Lung (tissue), 12 donors: ENCODE data around the gene PAK2. TPM values are rescaled to one million over a fixed set of nuclear protein-coding genes. Genes with fewer than 3 reads are reported as not detected.

ENCODE experiments used
- ATAC-seq: fragments of 200-7000 bp; cut with Tn5 transposase; one replicate; pipeline ENCODE4 v1.9.1; 2020; ENCODE audit warnings: moderate number of reproducible peaks; ENCODE audit not compliant: insufficient read depth, low FRiP score
- DNase-seq, 3 donors: peaks; one replicate each; pipeline ENCODE4 v3.0.0-alpha.2; 2013 to 2017
- H3K27ac ChIP-seq, 2 donors: one replicate each; pipeline ENCODE4 v1.5.1; 2013; ENCODE audit warnings: mild to moderate bottlenecking in 2 of 2, moderate library complexity in 2 of 2, control low read depth in 1 of 2, inconsistent platforms in 1 of 2, low read depth in 1 of 2, low read length in 1 of 2
- H3K27me3 ChIP-seq, 3 donors: one replicate each; pipeline ENCODE4 v1.5.1; 2013; ENCODE audit warnings: low read length in 2 of 3; ENCODE audit not compliant: control insufficient read depth in 3 of 3, insufficient read depth in 3 of 3
- H3K36me3 ChIP-seq, 4 donors: one replicate each; pipeline ENCODE4 v1.5.1; 2013; ENCODE audit warnings: low read length in 4 of 4, mild to moderate bottlenecking in 1 of 4, moderate library complexity in 1 of 4; ENCODE audit not compliant: control insufficient read depth in 4 of 4, insufficient read depth in 4 of 4
- H3K4me1 ChIP-seq, 5 donors: one replicate each; pipeline ENCODE4 v1.5.1; 2013; ENCODE audit warnings: low read length in 5 of 5, mild to moderate bottlenecking in 2 of 5, moderate library complexity in 1 of 5; ENCODE audit not compliant: control insufficient read depth in 5 of 5, insufficient read depth in 5 of 5
- H3K4me3 ChIP-seq: one replicate; pipeline ENCODE4 v1.5.1; 2013; ENCODE audit warnings: mild to moderate bottlenecking, control low read depth, moderate library complexity
- H3K9ac ChIP-seq, 2 donors: one replicate each; pipeline ENCODE4 v1.5.1; 2013; ENCODE audit warnings: low read length in 2 of 2, control low read depth in 1 of 2; ENCODE audit not compliant: insufficient read depth in 1 of 2
- H3K9me3 ChIP-seq, 4 donors: one replicate each; pipeline ENCODE4 v1.5.1; 2013; ENCODE audit warnings: low read length in 3 of 4, mild to moderate bottlenecking in 1 of 4, moderate library complexity in 1 of 4; ENCODE audit not compliant: control insufficient read depth in 4 of 4, insufficient read depth in 3 of 4
- CTCF ChIP-seq: IDR thresholded peaks from 2 replicates; pipeline ENCODE4 v1.5.1; 2012; ENCODE audit warnings: mild to moderate bottlenecking; ENCODE audit errors: control extremely low read depth, extremely low read depth
- WGBS, 2 donors: extraction: QIAGEN DNeasy Blood & Tissue Kit; methylation state at CpG; one replicate each; pipeline ENCODE4 v1.1.7; 2013; 5-methylcytosine and 5-hydroxymethylcytosine counted together
- polyA plus RNA-seq, 2 donors: library from polyadenylated mRNA; stranded (reverse); fragments of 200-250 nt; gene quantifications; one replicate each; pipeline ENCODE4 v1.2.1, GENCODE V29; 2013
- total RNA-seq, 2 donors: library from RNA; depleted of rRNA in 1 of 2; stranded (reverse); fragments of >200 nt in 1 of 2; gene quantifications; one replicate each; pipeline ENCODE4 v1.2.1, GENCODE V29; 2014 to 2021
- donor health status: control.
- donor health status: control.
- donor health status: Bipolar disorder and iron deficiency.
- donor health status: healthy.
- donor health status: DM: yes; HTN: yes; CAD: no.

The PAK2 gene
- total and polyA plus RNA-seq, 4 donors = 23.7 to 81.4 (median 55.1) TPM

GRCh38 chr3:196765454-196765853, 25.8 kb downstream of the PAK2 start:
- H3K9me3 ChIP-seq = no peaks in the 10 kb centered on the region
- no peaks in the 10 kb centered on the region for H3K4me1 ChIP-seq
- peaks cover 0 to 5% (median 1%) of the 10 kb centered on the region in 4 donors for H3K36me3 ChIP-seq
- H3K4me3 ChIP-seq = no peak overlapping the region
- no peaks in the 10 kb centered on the region for H3K27me3 ChIP-seq
- ATAC-seq (no peak), DNase-seq (no peak)
- TF ChIP-seq CTCF = no peak
- H3K27ac ChIP-seq = no peak overlapping the region
- no peak overlapping the region for H3K9ac ChIP-seq

- Histone ChIP-seq H3K27me3 (no peaks in the 10 kb centered on the region), H3K27ac (no peak overlapping the region), H3K36me3 (peaks cover 0 to 5% (median 1%) of the 10 kb centered on the region in 4 donors), H3K4me1 (peaks cover 0 to 21% (median 6%) of the 10 kb centered on the region in 5 donors), H3K9ac (no peak overlapping the region), H3K4me3 (no peak overlapping the region), H3K9me3 (no peaks in the 10 kb centered on the region)
- WGBS, 2 donors = 100% methylated on average over 1 of the region's 1 CpG
- TF ChIP-seq CTCF = no peak
- ATAC-seq (no peak), DNase-seq (no peak)
Observed at GRCh38 chr3:196771067-196771466, 31.4 kb downstream of the PAK2 start.

GRCh38 chr3:196772102-196772501, 32.4 kb downstream of the PAK2 start:
- no peaks in the 10 kb centered on the region for H3K9me3 ChIP-seq
- H3K36me3 ChIP-seq = peaks cover 0 to 3% (median 1%) of the 10 kb centered on the region in 4 donors
- H3K9ac ChIP-seq = no peak overlapping the region
- no peak overlapping the region for H3K27ac ChIP-seq
- H3K4me3 ChIP-seq = no peak overlapping the region
- H3K4me1 ChIP-seq = peaks cover 0 to 23% (median 6%) of the 10 kb centered on the region in 5 donors
- WGBS, 2 donors = 85 to 91% methylated on average over 4 of the region's 4 CpGs
- ATAC-seq (no peak), DNase-seq (no peak)
- no peaks in the 10 kb centered on the region for H3K27me3 ChIP-seq
- no peak for TF ChIP-seq CTCF

- DNase-seq (no peak), ATAC-seq (no peak)
- H3K27me3 ChIP-seq = no peaks in the 10 kb centered on the region
- H3K4me1 ChIP-seq = peaks cover 0 to 30% (median 6%) of the 10 kb centered on the region in 5 donors
- H3K27ac ChIP-seq = no peak overlapping the region
- H3K36me3 ChIP-seq = peaks cover 0 to 2% (median 0%) of the 10 kb centered on the region in 4 donors
- H3K9me3 ChIP-seq = no peaks in the 10 kb centered on the region
- peak overlapping the region in 1 of 2 donors; percentile 50 for H3K9ac ChIP-seq
- no peak for TF ChIP-seq CTCF
- 71 to 83% methylated on average over 6 of the region's 6 CpGs for WGBS, 2 donors
- H3K4me3 ChIP-seq = no peak overlapping the region
Observed at GRCh38 chr3:196772897-196773296, 33.2 kb downstream of the PAK2 start.
